Smooth muscle cell (in vitro differentiated cells): Measurements from ENCODE around the gene PRDM16. TPM values are rescaled to one million over a fixed set of nuclear protein-coding genes. Genes with fewer than 3 reads are reported as not detected.

Experiments
- DNase-seq: peaks from one replicate; lab custom pipeline; 2025; ENCODE audit not compliant: unreplicated experiment; lab: John Stamatoyannopoulos, UW
- H2AFZ ChIP-seq: fragments of 200-600 bp; sonication (generic); 2 replicates; pipeline ENCODE4 v1.6.0; 2016; ENCODE audit warnings: antibody characterized with exemption, low read depth, mild to moderate bottlenecking
- H3F3A ChIP-seq: fragments of 200-600 bp; sonication (generic); 2 replicates; pipeline ENCODE4 v1.6.0; 2017; ENCODE audit warnings: antibody characterized with exemption, low read depth
- H3K27ac ChIP-seq: fragments of 200-600 bp; sonication (generic); 2 replicates; pipeline ENCODE4 v1.5.1; 2016; ENCODE audit warnings: low read depth, mild to moderate bottlenecking
- H3K27me3 ChIP-seq: fragments of 200-600 bp; sonication (generic); 2 replicates; pipeline ENCODE4 v1.6.1; 2016; ENCODE audit warnings: low read depth, mild to moderate bottlenecking
- H3K36me3 ChIP-seq: fragments of 200-600 bp; sonication (generic); 2 replicates; pipeline ENCODE4 v1.5.1; 2016; ENCODE audit warnings: low read depth
- H3K4me1 ChIP-seq: fragments of 200-600 bp; sonication (generic); 2 replicates; pipeline ENCODE4 v1.5.1; 2016; ENCODE audit warnings: low read depth
- H3K4me2 ChIP-seq: fragments of 200-600 bp; sonication (generic); 2 replicates; pipeline ENCODE4 v1.6.0; 2016; ENCODE audit warnings: mild to moderate bottlenecking
- H3K4me3 ChIP-seq: fragments of 200-600 bp; sonication (generic); 2 replicates; pipeline ENCODE4 v1.5.1; 2016; ENCODE audit warnings: mild to moderate bottlenecking
- H3K79me2 ChIP-seq: fragments of 200-600 bp; sonication (generic); 2 replicates; pipeline ENCODE4 v1.6.0; 2016; ENCODE audit warnings: low read depth, mild to moderate bottlenecking
- H3K9ac ChIP-seq: fragments of 200-600 bp; sonication (generic); 2 replicates; pipeline ENCODE4 v1.6.0; 2016; ENCODE audit warnings: low read depth
- H3K9me3 ChIP-seq: fragments of 200-600 bp; sonication (generic); replicated peaks from 2 replicates; pipeline ENCODE4 v1.5.1; 2016; ENCODE audit warnings: low read depth
- H4K20me1 ChIP-seq: fragments of 200-600 bp; sonication (generic); 2 replicates; pipeline ENCODE4 v1.6.0; 2016; ENCODE audit warnings: low read depth
- CTCF ChIP-seq: fragments of 200-600 bp; sonication (generic); IDR thresholded peaks from 2 replicates; pipeline ENCODE4 v1.5.1; 2017; ENCODE audit warnings: borderline replicate concordance, mild to moderate bottlenecking, antibody characterized with exemption; ENCODE audit not compliant: insufficient read depth, poor library complexity, severe bottlenecking
- WGBS: methylation state at CpG from one replicate; pipeline ENCODE4 v1.1.7; 2016; ENCODE audit warnings: low lambda C conversion rate; 5-methylcytosine and 5-hydroxymethylcytosine counted together
- polyA plus RNA-seq: library from polyadenylated mRNA; unstranded; fragments of >200 nt; fragmentation: Nextera tagmentation; extraction: Ambion mirVana; gene quantifications from 2 replicates; pipeline ENCODE4 v1.2.1, GENCODE V29; 2016
- total RNA-seq: library from RNA; depleted of rRNA; stranded (reverse); fragments of >200 nt; gene quantifications from 2 replicates; pipeline ENCODE4 v1.2.3, GENCODE V29; 2014

The PRDM16 gene
- total and polyA plus RNA-seq, 2 experiments from 2014 or later = 0.72 to 1.3 TPM

DNA sequence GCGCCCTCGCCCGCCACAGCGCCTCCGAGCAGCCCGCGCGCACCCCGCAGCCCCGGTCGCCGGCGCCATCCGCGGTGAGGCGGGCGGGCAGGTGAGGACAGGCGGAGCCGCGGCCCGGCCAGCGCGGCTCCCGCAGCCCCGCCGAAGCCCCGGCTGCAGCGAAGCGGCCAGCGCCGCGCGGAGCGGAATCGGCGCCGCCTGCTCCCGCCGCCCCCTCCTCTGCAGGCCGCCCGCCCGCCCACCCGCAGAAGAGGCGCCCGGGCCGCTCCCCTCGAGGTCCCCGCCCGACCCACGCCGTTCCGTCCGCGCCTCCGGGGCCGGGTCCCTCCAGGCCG, 1.3 kb downstream of the PRDM16 start:
- Histone ChIP-seq H3K4me3 (peak overlapping the region; percentile 85), H3K4me1 (peaks cover 39% of the 10 kb centered on the region), H2AFZ (no peak overlapping the region), H4K20me1 (peaks cover 9% of the 10 kb centered on the region), H3K4me2 (peak overlapping the region; percentile 97), H3K9ac (no peak overlapping the region), H3K9me3 (no peaks in the 10 kb centered on the region), H3K27me3 (peaks cover 86% of the 10 kb centered on the region), H3K36me3 (no peaks in the 10 kb centered on the region), H3K27ac (no peak overlapping the region), H3K79me2 (no peaks in the 10 kb centered on the region), H3F3A (no peaks in the 10 kb centered on the region)
- no peak for DNase-seq
- TF ChIP-seq CTCF = no peak
- WGBS = 0% methylated on average over 20 of the region's 57 CpGs

GRCh38 chr1:3070644-3071564, 1.9 kb downstream of the PRDM16 start:
- Histone ChIP-seq H3K27ac (no peak overlapping the region), H4K20me1 (peaks cover 9% of the 10 kb centered on the region), H3F3A (no peaks in the 10 kb centered on the region), H2AFZ (no peak overlapping the region), H3K27me3 (peaks cover 86% of the 10 kb centered on the region), H3K4me3 (peak overlapping the region; percentile 51), H3K36me3 (no peaks in the 10 kb centered on the region), H3K9ac (no peak overlapping the region), H3K4me2 (peak overlapping the region; percentile 86), H3K4me1 (peaks cover 39% of the 10 kb centered on the region), H3K9me3 (no peaks in the 10 kb centered on the region), H3K79me2 (no peaks in the 10 kb centered on the region)
- TF ChIP-seq CTCF = no peak
- WGBS = 27% methylated on average over 91 of the region's 97 CpGs
- DNase-seq = no peak

DNA sequence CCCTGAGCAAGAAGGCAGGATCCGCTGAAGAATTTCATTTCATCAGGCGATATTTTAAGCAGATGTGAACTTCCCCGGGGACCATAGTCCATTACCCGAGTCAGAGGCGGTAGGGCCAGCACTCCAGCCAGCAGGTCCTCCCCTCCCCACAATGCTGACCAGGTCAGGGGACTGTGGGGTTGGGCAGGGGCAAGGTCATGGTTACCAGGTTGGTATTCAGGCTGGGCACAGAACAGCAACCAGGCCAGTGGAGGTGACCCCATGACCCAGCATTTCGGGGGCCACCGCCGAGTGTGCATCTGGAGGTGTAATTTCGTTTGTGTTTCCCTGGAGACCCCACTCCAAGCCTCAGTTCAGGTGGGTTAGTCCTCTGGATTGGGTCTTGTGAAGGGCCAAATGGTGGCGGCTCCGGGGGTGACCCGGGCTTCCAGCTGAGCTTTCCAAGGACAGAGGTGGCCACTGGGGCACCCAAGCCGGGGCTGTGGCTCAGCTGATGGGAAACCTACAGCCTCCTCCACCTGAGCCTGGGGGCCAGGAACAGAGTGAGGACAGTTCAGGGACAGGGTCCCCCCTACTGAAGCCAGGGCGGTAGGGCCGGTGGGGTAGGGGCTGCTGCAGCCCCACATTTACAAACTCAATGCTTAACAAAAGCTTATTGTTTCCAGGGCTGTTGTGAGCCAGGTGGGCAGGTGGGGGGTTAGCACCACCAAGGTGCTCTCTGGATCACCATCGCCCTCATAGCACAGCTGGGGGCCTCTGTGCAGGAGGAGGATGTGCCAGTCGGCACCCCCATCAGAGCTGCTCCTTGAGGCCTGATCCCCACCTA, 2.8 kb downstream of the PRDM16 start:
- Histone ChIP-seq H3K9me3 (no peaks in the 10 kb centered on the region), H3K36me3 (no peaks in the 10 kb centered on the region), H2AFZ (no peak overlapping the region), H4K20me1 (peaks cover 9% of the 10 kb centered on the region), H3K4me3 (no peak overlapping the region), H3K4me1 (peaks cover 39% of the 10 kb centered on the region), H3K9ac (no peak overlapping the region), H3K27me3 (peaks cover 83% of the 10 kb centered on the region), H3K4me2 (no peak overlapping the region), H3K79me2 (no peaks in the 10 kb centered on the region), H3F3A (no peaks in the 10 kb centered on the region), H3K27ac (no peak overlapping the region)
- 91% methylated on average over 17 of the region's 17 CpGs for WGBS
- no peak for DNase-seq
- TF ChIP-seq CTCF = no peak
